ENCODE results near the gene GPR161. TPM values are rescaled to one million over a fixed set of nuclear protein-coding genes. Genes with fewer than 3 reads are reported as not detected.

GPR161 gene
- total and polyA plus RNA-seq, 12 donors: 0.93 to 3.3 (median 2.3) TPM

DNA sequence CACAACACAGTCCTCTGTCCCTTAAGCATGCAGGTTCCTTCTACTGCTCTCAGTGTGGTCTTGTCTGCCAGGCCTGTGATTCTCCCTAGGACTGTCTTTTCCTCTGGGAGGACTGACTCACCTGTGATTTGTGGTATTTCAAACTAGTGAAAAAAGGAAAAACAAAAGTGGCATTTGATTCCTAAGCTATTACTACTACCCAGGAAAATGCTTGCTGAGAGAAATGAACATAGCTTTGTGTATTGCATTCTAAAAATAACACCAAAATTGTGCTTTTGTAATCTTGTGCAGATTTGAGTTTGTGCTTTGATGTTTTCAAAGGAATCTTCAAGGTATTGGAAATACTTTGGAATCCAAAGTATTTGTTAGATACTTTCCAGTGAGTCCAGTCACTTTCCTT is 57.0 kb downstream of the GPR161 start:
- Histone ChIP-seq H3K9me3 (no peaks in the 10 kb centered on the region), H3K27ac (peak overlapping the region in 8 of 10 donors; percentile 7 to 73 (median 56)), H3K4me1 (peaks cover 0 to 47% (median 19%) of the 10 kb centered on the region in 9 donors), H3K4me3 (no peak overlapping the region), H3K36me3 (peaks cover 0 to 57% (median 18%) of the 10 kb centered on the region in 9 donors), H3K27me3 (no peaks in the 10 kb centered on the region)
- DNase-seq: no peak
- intact Hi-C loops (cut with DNase I): loop anchor here in 7 of 10 donors (5.0 to 10.0 kb wide), 11 partner anchors 63 to 365 kb away; partner anchors contain the start of genes DCAF6 (in 5 of the 7), MPC2 (in 5 of the 7) and MPZL1 (in 3 of the 7)
- TF ChIP-seq CTCF (IDR thresholded peaks at IDR 0.05): no peak
- no peak for ATAC-seq

- Histone ChIP-seq H3K4me3 (no peak overlapping the region), H3K9me3 (no peaks in the 10 kb centered on the region), H3K27me3 (no peaks in the 10 kb centered on the region), H3K27ac (no peak overlapping the region), H3K36me3 (peaks cover 0 to 100% (median 68%) of the 10 kb centered on the region in 9 donors), H3K4me1 (no peaks in the 10 kb centered on the region)
- DNase-seq (no peak), ATAC-seq (no peak)
- WGBS, 2 donors: 90 to 91% methylated on average over 3 of the region's 3 CpGs
- intact Hi-C loops (cut with DNase I): no loop called here
- TF ChIP-seq CTCF (IDR thresholded peaks at IDR 0.05): no peak
Measured at GRCh38 chr1:168069384-168069783, 67.3 kb downstream of the GPR161 start.

DNA sequence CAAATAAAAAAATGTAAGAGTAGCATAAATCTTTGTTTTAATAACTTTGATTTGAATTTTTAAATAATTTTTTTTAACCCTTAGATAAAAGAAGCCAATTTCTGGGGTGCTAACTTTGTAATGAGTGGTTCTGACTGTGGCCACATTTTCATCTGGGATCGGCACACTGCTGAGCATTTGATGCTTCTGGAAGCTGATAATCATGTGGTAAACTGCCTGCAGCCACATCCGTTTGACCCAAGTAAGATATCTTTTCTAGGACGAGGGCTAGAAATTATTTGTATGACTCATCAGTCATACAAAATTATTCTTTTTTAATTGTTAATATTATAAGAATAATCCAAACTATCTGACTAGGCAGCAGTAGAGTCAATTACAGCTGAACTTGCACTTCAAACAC is 71.2 kb downstream of the GPR161 start:
- ATAC-seq: no peak
- Histone ChIP-seq H3K9me3 (no peaks in the 10 kb centered on the region), H3K27ac (no peak overlapping the region), H3K4me3 (no peak overlapping the region), H3K4me1 (no peaks in the 10 kb centered on the region), H3K27me3 (no peaks in the 10 kb centered on the region), H3K36me3 (peaks cover 0 to 90% (median 39%) of the 10 kb centered on the region in 9 donors)
- TF ChIP-seq CTCF (IDR thresholded peaks at IDR 0.05): no peak
- no peak for DNase-seq
- intact Hi-C loops (cut with DNase I): no loop called here
- WGBS, 2 donors: 87 to 95% methylated on average over 3 of the region's 3 CpGs

GRCh38 chr1:168064216-168064615 is 72.5 kb downstream of the GPR161 start:
- H3K36me3 ChIP-seq: peaks cover 0 to 77% (median 28%) of the 10 kb centered on the region in 9 donors
- no peak overlapping the region for H3K27ac ChIP-seq
- H3K4me3 ChIP-seq: no peak overlapping the region
- 91 to 100% methylated on average over 1 of the region's 1 CpG for WGBS, 2 donors
- no peaks in the 10 kb centered on the region for H3K27me3 ChIP-seq
- no peak for ATAC-seq
- no peak for TF ChIP-seq CTCF (IDR thresholded peaks at IDR 0.05)
- H3K4me1 ChIP-seq: no peaks in the 10 kb centered on the region
- intact Hi-C loops (cut with DNase I): no loop called here
- H3K9me3 ChIP-seq: no peaks in the 10 kb centered on the region
- no peak for DNase-seq

Data from heart right ventricle (tissue), 16 donors.